OCI-LY1 (cell line): ENCODE data around the gene PBX1.

Experiments
- CTCF ChIP-seq: fragments of 200-600 bp; sonication (generic), shearing (Covaris generic); IDR thresholded peaks from 2 replicates; pipeline ENCODE4 v1.5.1; 2017; ENCODE audit warnings: mild to moderate bottlenecking, antibody characterized with exemption, low read length, moderate library complexity, mixed read lengths
- EZH2 ChIP-seq: fragments of 200-600 bp; sonication (generic), shearing (Covaris generic); IDR thresholded peaks from 2 replicates; pipeline ENCODE4 v1.8.0; 2017; ENCODE audit warnings: borderline replicate concordance, mixed run types, mild to moderate bottlenecking, antibody characterized with exemption, low read length, moderate library complexity, mixed read lengths

- no peak for TF ChIP-seq CTCF
- TF ChIP-seq EZH2 = no peak
Measured at GRCh38 chr1:164824542-164824941, 265.6 kb downstream of the PBX1 start.
